Osteocyte (in vitro differentiated cells): ENCODE results near the gene ZAR1L. TPM values are rescaled to one million over a fixed set of nuclear protein-coding genes. Genes with fewer than 3 reads are reported as not detected.
A peak's percentile ranks its signal among the peaks of the same experiment; 100 is the strongest.
"Not testable (repeated sequence)": the region's sequence is repeated elsewhere in the genome, so short reads cannot be mapped to it uniquely, and the experiment has no call there.

Experiments
- DNase-seq: peaks from one replicate; pipeline ENCODE4 v3.0.0; 2021; ENCODE audit warnings: mixed read lengths; ENCODE audit not compliant: unreplicated experiment; ENCODE audit errors: extremely low spot score
- H3K27ac Mint-ChIP-seq: one replicate; pipeline ENCODE4 v1.8.0; 2021; ENCODE audit warnings: mild to moderate bottlenecking, mixed read lengths; ENCODE audit not compliant: unreplicated experiment
- H3K27me3 Mint-ChIP-seq: one replicate; pipeline ENCODE4 v1.8.0; 2021; ENCODE audit warnings: mixed read lengths; ENCODE audit not compliant: unreplicated experiment
- H3K36me3 Mint-ChIP-seq: one replicate; pipeline ENCODE4 v1.8.0; 2021; ENCODE audit warnings: mixed read lengths; ENCODE audit not compliant: unreplicated experiment
- H3K4me1 Mint-ChIP-seq: one replicate; pipeline ENCODE4 v1.8.0; 2021; ENCODE audit warnings: mixed read lengths; ENCODE audit not compliant: unreplicated experiment
- H3K4me3 Mint-ChIP-seq: one replicate; pipeline ENCODE4 v1.8.0; 2021; ENCODE audit warnings: mild to moderate bottlenecking, moderate library complexity, mixed read lengths; ENCODE audit not compliant: unreplicated experiment
- H3K9me3 Mint-ChIP-seq: one replicate; pipeline ENCODE4 v1.8.0; 2021; ENCODE audit warnings: mixed read lengths; ENCODE audit not compliant: unreplicated experiment
- CTCF ChIP-seq: fragments of 200-600 bp; sonication (generic); IDR thresholded peaks from 2 replicates; pipeline ENCODE4 v1.5.0; 2021; ENCODE audit warnings: antibody characterized with exemption, mild to moderate bottlenecking, moderate library complexity
- long read RNA-seq: library from polyadenylated mRNA; unstranded; transcript quantifications from one replicate; pipeline ENCODE4 v2.0.0, GENCODE V29; 2021
- total RNA-seq: library from RNA; stranded (reverse); gene quantifications from 2 replicates; pipeline ENCODE4 v1.2.1, GENCODE V29; 2021

The ZAR1L gene
- not detected in 2 replicates for total RNA-seq
- long read RNA-seq = 0 reads

GRCh38 chr13:32315238-32316027 is at the start of gene ZAR1L, which contains the start of gene BRCA2:
ZAR1L (minus strand) TSS chr13:32315363; CDS start chr13:32311925, 3,438 bp downstream.
BRCA2 (plus strand) TSS chr13:32315508; CDS start chr13:32316461, 953 bp downstream.
- Mint-ChIP-seq H3K27me3 (no peaks in the 10 kb centered on the region), H3K36me3 (no peaks in the 10 kb centered on the region), H3K4me3 (peak within 1 kb of the TSS; percentile 96), H3K9me3 (no peaks in the 10 kb centered on the region), H3K27ac (peak within 1 kb of the TSS; percentile 99), H3K4me1 (peaks cover 4% of the 10 kb centered on the region)
- TF ChIP-seq CTCF = no peak
- peak; percentile 94 for DNase-seq

GRCh38 chr13:32362574-32362973 is 47.4 kb upstream of the ZAR1L start:
- Mint-ChIP-seq H3K4me1 (peaks cover 5% of the 10 kb centered on the region), H3K27me3 (no peaks in the 10 kb centered on the region), H3K36me3 (peaks cover 2% of the 10 kb centered on the region), H3K4me3 (no peak overlapping the region), H3K9me3 (no peaks in the 10 kb centered on the region), H3K27ac (no peak overlapping the region)
- TF ChIP-seq CTCF = no peak
- no peak for DNase-seq

GRCh38 chr13:32355935-32356334 is 40.8 kb upstream of the ZAR1L start:
- H3K4me3 Mint-ChIP-seq, H3K36me3 Mint-ChIP-seq, H3K27ac Mint-ChIP-seq, DNase-seq, H3K9me3 Mint-ChIP-seq, H3K27me3 Mint-ChIP-seq, H3K4me1 Mint-ChIP-seq: not testable (repeated sequence)

GRCh38 chr13:32354040-32354439 is 38.9 kb upstream of the ZAR1L start:
- no peak for TF ChIP-seq CTCF
- Mint-ChIP-seq H3K4me3 (no peak overlapping the region), H3K9me3 (no peaks in the 10 kb centered on the region), H3K4me1 (no peaks in the 10 kb centered on the region), H3K36me3 (peaks cover 6% of the 10 kb centered on the region), H3K27ac (no peak overlapping the region), H3K27me3 (no peaks in the 10 kb centered on the region)
- DNase-seq = no peak

- H3K27me3 Mint-ChIP-seq, H3K27ac Mint-ChIP-seq, H3K36me3 Mint-ChIP-seq: not testable (repeated sequence)
Observed at GRCh38 chr13:32350839-32351441, 35.8 kb upstream of the ZAR1L start.

GRCh38 chr13:32347651-32348050 is 32.5 kb upstream of the ZAR1L start:
- TF ChIP-seq CTCF = no peak
- DNase-seq = no peak
- Mint-ChIP-seq H3K36me3 (peaks cover 10% of the 10 kb centered on the region), H3K4me1 (no peaks in the 10 kb centered on the region), H3K27me3 (no peaks in the 10 kb centered on the region), H3K4me3 (no peak overlapping the region), H3K9me3 (no peaks in the 10 kb centered on the region), H3K27ac (no peak overlapping the region)

More at GRCh38 chr13:32350839-32351441, 35.8 kb upstream of the ZAR1L start:
- H3K4me3 Mint-ChIP-seq, DNase-seq, H3K9me3 Mint-ChIP-seq, H3K4me1 Mint-ChIP-seq: not testable (repeated sequence)
